Activated naive CD8-positive, alpha-beta T cell (primary cell): ENCODE data around the gene CCDC183.

Experiments used
- H3K27ac Mint-ChIP-seq: one replicate; pipeline ENCODE4 v1.8.0; 2021; ENCODE audit warnings: mixed read lengths
- H3K27me3 Mint-ChIP-seq: one replicate; pipeline ENCODE4 v1.8.0; 2021; ENCODE audit warnings: mixed read lengths
- H3K36me3 Mint-ChIP-seq: one replicate; pipeline ENCODE4 v1.8.0; 2021; ENCODE audit warnings: mixed read lengths
- H3K4me1 Mint-ChIP-seq: one replicate; pipeline ENCODE4 v1.8.0; 2021; ENCODE audit warnings: low read depth, mixed read lengths
- H3K4me3 Mint-ChIP-seq: one replicate; pipeline ENCODE4 v1.8.0; 2021; ENCODE audit warnings: mild to moderate bottlenecking, mixed read lengths
- H3K9me3 Mint-ChIP-seq: one replicate; pipeline ENCODE4 v1.8.0; 2021; ENCODE audit warnings: low read depth, mixed read lengths

The CCDC183 gene

GRCh38 chr9:136814725-136815421, 18.7 kb downstream of the CCDC183 start:
- H3K4me3 Mint-ChIP-seq, result no peak overlapping the region
- H3K27ac Mint-ChIP-seq, result no peak overlapping the region
- no peaks in the 10 kb centered on the region for H3K27me3 Mint-ChIP-seq
- no peaks in the 10 kb centered on the region for H3K9me3 Mint-ChIP-seq
- peaks cover 36% of the 10 kb centered on the region for H3K4me1 Mint-ChIP-seq
- H3K36me3 Mint-ChIP-seq, result peaks cover 10% of the 10 kb centered on the region

- Mint-ChIP-seq H3K27me3 (no peaks in the 10 kb centered on the region), H3K36me3 (peaks cover 10% of the 10 kb centered on the region), H3K4me1 (peaks cover 32% of the 10 kb centered on the region), H3K9me3 (no peaks in the 10 kb centered on the region), H3K4me3 (no peak overlapping the region), H3K27ac (no peak overlapping the region)
Measured at GRCh38 chr9:136815422-136815782, 19.3 kb downstream of the CCDC183 start.

- no peak overlapping the region for H3K4me3 Mint-ChIP-seq
- peaks cover 3% of the 10 kb centered on the region for H3K36me3 Mint-ChIP-seq
- H3K9me3 Mint-ChIP-seq, result no peaks in the 10 kb centered on the region
- H3K27ac Mint-ChIP-seq, result no peak overlapping the region
- H3K4me1 Mint-ChIP-seq, result peaks cover 11% of the 10 kb centered on the region
- H3K27me3 Mint-ChIP-seq, result no peaks in the 10 kb centered on the region
Measured at GRCh38 chr9:136820971-136821825, 25.1 kb downstream of the CCDC183 start.

GRCh38 chr9:136821826-136822544, 25.8 kb downstream of the CCDC183 start:
- no peak overlapping the region for H3K27ac Mint-ChIP-seq
- peaks cover under 1% of the 10 kb centered on the region for H3K36me3 Mint-ChIP-seq
- no peaks in the 10 kb centered on the region for H3K27me3 Mint-ChIP-seq
- peaks cover 8% of the 10 kb centered on the region for H3K4me1 Mint-ChIP-seq
- no peak overlapping the region for H3K4me3 Mint-ChIP-seq
- no peaks in the 10 kb centered on the region for H3K9me3 Mint-ChIP-seq

GRCh38 chr9:136823136-136824046, 27.3 kb downstream of the CCDC183 start:
- Mint-ChIP-seq H3K27ac (no peak overlapping the region), H3K4me1 (peaks cover 7% of the 10 kb centered on the region), H3K9me3 (no peaks in the 10 kb centered on the region), H3K36me3 (no peaks in the 10 kb centered on the region), H3K27me3 (no peaks in the 10 kb centered on the region), H3K4me3 (no peak overlapping the region)

GRCh38 chr9:136824496-136825225, 28.5 kb downstream of the CCDC183 start:
- H3K4me1 Mint-ChIP-seq, result peaks cover 4% of the 10 kb centered on the region
- no peak overlapping the region for H3K27ac Mint-ChIP-seq
- H3K36me3 Mint-ChIP-seq, result no peaks in the 10 kb centered on the region

GRCh38 chr9:136825295-136826187, 29.4 kb downstream of the CCDC183 start:
- Mint-ChIP-seq H3K27ac (no peak overlapping the region), H3K36me3 (no peaks in the 10 kb centered on the region), H3K27me3 (no peaks in the 10 kb centered on the region), H3K4me1 (peaks cover 4% of the 10 kb centered on the region), H3K9me3 (no peaks in the 10 kb centered on the region), H3K4me3 (no peak overlapping the region)

More at GRCh38 chr9:136824496-136825225, 28.5 kb downstream of the CCDC183 start:
- Mint-ChIP-seq H3K27me3 (no peaks in the 10 kb centered on the region), H3K4me3 (no peak overlapping the region), H3K9me3 (no peaks in the 10 kb centered on the region)

- Mint-ChIP-seq H3K27me3 (no peaks in the 10 kb centered on the region), H3K27ac (no peak overlapping the region), H3K36me3 (no peaks in the 10 kb centered on the region), H3K4me3 (no peak overlapping the region), H3K4me1 (no peaks in the 10 kb centered on the region), H3K9me3 (no peaks in the 10 kb centered on the region)
Measured at GRCh38 chr9:136826188-136826541, 30.0 kb downstream of the CCDC183 start.

GRCh38 chr9:136826703-136827582, 30.8 kb downstream of the CCDC183 start:
- Mint-ChIP-seq H3K4me3 (no peak overlapping the region), H3K27me3 (no peaks in the 10 kb centered on the region), H3K36me3 (no peaks in the 10 kb centered on the region), H3K27ac (no peak overlapping the region), H3K4me1 (no peaks in the 10 kb centered on the region), H3K9me3 (no peaks in the 10 kb centered on the region)

- Mint-ChIP-seq H3K27me3 (no peaks in the 10 kb centered on the region), H3K4me1 (no peaks in the 10 kb centered on the region), H3K9me3 (no peaks in the 10 kb centered on the region), H3K36me3 (no peaks in the 10 kb centered on the region), H3K27ac (no peak overlapping the region), H3K4me3 (no peak overlapping the region)
Measured at GRCh38 chr9:136827794-136828473, 31.8 kb downstream of the CCDC183 start.

GRCh38 chr9:136828474-136829140, 32.5 kb downstream of the CCDC183 start:
- no peak overlapping the region for H3K27ac Mint-ChIP-seq
- H3K9me3 Mint-ChIP-seq, result no peaks in the 10 kb centered on the region
- H3K27me3 Mint-ChIP-seq, result no peaks in the 10 kb centered on the region
- H3K4me3 Mint-ChIP-seq, result no peak overlapping the region
- H3K4me1 Mint-ChIP-seq, result no peaks in the 10 kb centered on the region
- H3K36me3 Mint-ChIP-seq, result no peaks in the 10 kb centered on the region

GRCh38 chr9:136829412-136829811, 33.3 kb downstream of the CCDC183 start:
- no peaks in the 10 kb centered on the region for H3K27me3 Mint-ChIP-seq
- H3K4me1 Mint-ChIP-seq, result no peaks in the 10 kb centered on the region
- H3K36me3 Mint-ChIP-seq, result no peaks in the 10 kb centered on the region

More at GRCh38 chr9:136829412-136829811, 33.3 kb downstream of the CCDC183 start:
- Mint-ChIP-seq H3K27ac (no peak overlapping the region), H3K9me3 (no peaks in the 10 kb centered on the region), H3K4me3 (no peak overlapping the region)
